Endothelial cell of umbilical vein (primary cell): ENCODE results near the gene PLD4. TPM values are rescaled to one million over a fixed set of nuclear protein-coding genes. Genes with fewer than 3 reads are reported as not detected.

ENCODE experiments used
- BruUV-seq: library from RNA; stranded (reverse); fragments of 400-500 nt; replicated peaks from 2 replicates; lab custom pipeline; 2021; lab: Mats Ljungman, UMichigan
- CTCF ChIA-PET: fragments of 300-600, 350-600 bp; sonication (Branson Sonifier 250); formaldehyde crosslinking; loops from one replicate; lab custom pipeline; 2021; ENCODE audit warnings: antibody characterized with exemption, inconsistent platforms; lab: Charles Lee
- POLR2A ChIA-PET: fragments of 300-600, 350-600 bp; sonication (Branson Sonifier 250); formaldehyde crosslinking; loops from one replicate; lab custom pipeline; 2021; ENCODE audit warnings: antibody characterized with exemption, inconsistent platforms; lab: Charles Lee
- DNase-seq: peaks from one replicate; pipeline ENCODE4 v3.0.0-alpha.2; 2011; ENCODE audit warnings: low read depth, low spot score
- FAIRE-seq: peaks from 2 replicates; lab custom pipeline; 2011; peaks lifted over from hg19 to GRCh38; lab: Jason Lieb, UNC
- H2AFZ ChIP-seq: 2 replicates; pipeline ENCODE4 v1.6.0; 2012; ENCODE audit warnings: low read depth, low read length, control low read depth, inconsistent platforms
- H3K27ac ChIP-seq: 2 replicates; pipeline ENCODE4 v1.5.1; 2011; ENCODE audit warnings: low read depth, mild to moderate bottlenecking, control low read depth, low read length, moderate library complexity; ENCODE audit not compliant: insufficient read depth
- H3K27me3 ChIP-seq, 2 experiments: 2 replicates each; pipeline versions ENCODE4 v1.6.0 to v1.6.1; 2011; ENCODE audit warnings: low read length in 2 of 2, mixed read lengths in 1 of 2; ENCODE audit not compliant: control insufficient read depth in 2 of 2, insufficient read depth in 2 of 2
- H3K36me3 ChIP-seq, 2 experiments: 2 replicates in 1 of 2; 3 replicates in 1 of 2; pipeline ENCODE4 v1.5.1; 2011; ENCODE audit warnings: low read length in 2 of 2, mild to moderate bottlenecking in 1 of 2, moderate library complexity in 1 of 2; ENCODE audit not compliant: control insufficient read depth in 2 of 2, insufficient read depth in 2 of 2; ENCODE audit errors: extremely low read depth in 1 of 2
- H3K4me1 ChIP-seq: 3 replicates; pipeline ENCODE4 v1.5.1; 2011; ENCODE audit warnings: mild to moderate bottlenecking, low read length; ENCODE audit not compliant: control insufficient read depth, insufficient read depth; ENCODE audit errors: extremely low read depth
- H3K4me2 ChIP-seq: 2 replicates; pipeline ENCODE4 v1.6.1; 2011; ENCODE audit warnings: low read length, control low read depth, mixed read lengths; ENCODE audit not compliant: insufficient read depth
- H3K4me3 ChIP-seq, 3 experiments: fragments of 200-600 bp in 1 of 3; sonication (generic), shearing (Covaris generic) in 1 of 3; replicated peaks in 1 of 3; 2 replicates each; pipeline ENCODE4 v1.5.1; 2011 to 2016; ENCODE audit warnings: control low read depth in 3 of 3, low read length in 3 of 3, mild to moderate bottlenecking in 2 of 3, inconsistent platforms in 1 of 3, low read depth in 1 of 3, moderate library complexity in 1 of 3; ENCODE audit not compliant: insufficient read depth in 1 of 3
- H3K79me2 ChIP-seq: 2 replicates; pipeline ENCODE4 v1.6.0; 2012; ENCODE audit warnings: low read length, inconsistent platforms; ENCODE audit not compliant: control insufficient read depth, insufficient read depth
- H3K9ac ChIP-seq: replicated peaks from 2 replicates; pipeline ENCODE3; 2011; ENCODE audit warnings: low read length, control low read depth; ENCODE audit not compliant: insufficient read depth; ENCODE audit errors: extremely low read depth
- H3K9me1 ChIP-seq: replicated peaks from 3 replicates; pipeline ENCODE4 v1.6.0; 2011; ENCODE audit warnings: mild to moderate bottlenecking, low read length; ENCODE audit not compliant: control insufficient read depth, insufficient read depth; ENCODE audit errors: extremely low read depth
- H3K9me3 ChIP-seq: replicated peaks from 2 replicates; pipeline ENCODE4 v1.5.1; 2012; ENCODE audit warnings: low read length, inconsistent platforms; ENCODE audit not compliant: control insufficient read depth, insufficient read depth
- H4K20me1 ChIP-seq: replicated peaks from 2 replicates; pipeline ENCODE3; 2011; ENCODE audit warnings: mild to moderate bottlenecking, low read length; ENCODE audit not compliant: control insufficient read depth, insufficient read depth; ENCODE audit errors: extremely low read depth
- EZH2 ChIP-seq: IDR thresholded peaks from 2 replicates; pipeline ENCODE4 v1.6.1; 2012; ENCODE audit warnings: borderline replicate concordance, low read depth, mild to moderate bottlenecking, moderate library complexity, low read length, inconsistent platforms; ENCODE audit not compliant: severe bottlenecking
- FOS ChIP-seq: IDR thresholded peaks from 2 replicates; pipeline ENCODE4 v1.6.1; 2011; ENCODE audit warnings: mild to moderate bottlenecking, low read length, moderate library complexity, borderline replicate concordance; ENCODE audit not compliant: insufficient read depth
- GATA2 ChIP-seq: IDR thresholded peaks from 2 replicates; pipeline ENCODE4 v1.7.0; 2011; ENCODE audit warnings: low read depth, mild to moderate bottlenecking, moderate library complexity, mixed read lengths, low read length; ENCODE audit not compliant: insufficient read length, insufficient read depth
- dilution Hi-C: fragments of 300-500 bp; cut with MboI; formaldehyde crosslinking; loops from one replicate; pipeline ENCODE4 v1.15.0; 2019; ENCODE audit warnings: low sequenced_read_pairs; ENCODE audit not compliant: extremely low pct_ligation_motif_present
- intact Hi-C: fragments of 100-400 bp; cut with micrococcal nuclease; formaldehyde crosslinking; loops from one replicate; pipeline ENCODE4 v1.10.0; 2022
- polyA plus RNA-seq, 4 experiments: library from polyadenylated mRNA; depleted of rRNA in 3 of 4; stranded (reverse) in 3 of 4; unstranded in 1 of 4; fragments of >200 nt; gene quantifications; 2 replicates each; pipeline versions ENCODE4 v1.2.1 to v1.2.3, GENCODE V29; 2011 to 2012; ENCODE audit warnings: missing spikeins in 1 of 4
- total RNA-seq: library from RNA; stranded (reverse); gene quantifications from 2 replicates; pipeline ENCODE4 v1.2.3, GENCODE V29; 2021
- TF ChIP-seq, protein P1 (sequence below): IDR thresholded peaks from 2 replicates; pipeline ENCODE4 v1.6.1; 2011; ENCODE audit not compliant: insufficient read depth, insufficient read length

The PLD4 gene
- total and polyA plus RNA-seq, 2 donors (not counting 3 experiments of a cell fraction or from before 2014, with no cell fraction given), result 0.01 to 0.11 TPM

- intact Hi-C loops, result loop anchor here (1.0 kb wide), 4 partner anchors 36 to 152 kb away; partner anchors contain the start of gene CDCA4
- H3K79me2 ChIP-seq, result no peaks in the 10 kb centered on the region
- CTCF ChIA-PET, result interaction anchor here (0.7 to 4.4 kb wide), 13 partner anchors 9 to 165 kb away, joined by 3 to 39 read pairs (median 5); partner anchors contain the start of gene PLD4
- H3K9me3 ChIP-seq, result no peaks in the 10 kb centered on the region
- H3K27me3 ChIP-seq, result peaks cover 3 to 11% of the 10 kb centered on the region in 2 experiments
- H2AFZ ChIP-seq, result no peak overlapping the region
- dilution Hi-C loops, result loop anchor here (10.0 kb wide), 1 partner anchor 141 kb away; no protein-coding TSS in a partner anchor
- POLR2A ChIA-PET, result no interaction called here
- no peak overlapping the region for H3K27ac ChIP-seq
- peak overlapping the region in 1 of 3 experiments; percentile 49 for H3K4me3 ChIP-seq
- peak; percentile 57 for TF ChIP-seq EZH2
- TF ChIP-seq FOS, result no peak
- TF ChIP-seq, protein P1, sequence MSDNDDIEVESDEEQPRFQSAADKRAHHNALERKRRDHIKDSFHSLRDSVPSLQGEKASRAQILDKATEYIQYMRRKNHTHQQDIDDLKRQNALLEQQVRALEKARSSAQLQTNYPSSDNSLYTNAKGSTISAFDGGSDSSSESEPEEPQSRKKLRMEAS, result no peak
- TF ChIP-seq GATA2, result no peak
- no peak overlapping the region for H3K4me2 ChIP-seq
- FAIRE-seq (no peak), DNase-seq (no peak)
- H3K9me1 ChIP-seq, result no peaks in the 10 kb centered on the region
- H3K4me1 ChIP-seq, result peaks cover 6% of the 10 kb centered on the region
- H3K36me3 ChIP-seq, result no peaks in the 10 kb centered on the region
- H3K9ac ChIP-seq, result no peak overlapping the region
- BruUV-seq, result no TSS peak
- no peaks in the 10 kb centered on the region for H4K20me1 ChIP-seq
Measured at GRCh38 chr14:104933746-104934733, 9.4 kb downstream of the PLD4 start.
